ENCODE results near the gene SETSIP. TPM values are rescaled to one million over a fixed set of nuclear protein-coding genes. Genes with fewer than 3 reads are reported as not detected.

Gene SETSIP
- total and polyA plus RNA-seq, 4 donors, result 0.09 TPM; not detected in 3

DNA sequence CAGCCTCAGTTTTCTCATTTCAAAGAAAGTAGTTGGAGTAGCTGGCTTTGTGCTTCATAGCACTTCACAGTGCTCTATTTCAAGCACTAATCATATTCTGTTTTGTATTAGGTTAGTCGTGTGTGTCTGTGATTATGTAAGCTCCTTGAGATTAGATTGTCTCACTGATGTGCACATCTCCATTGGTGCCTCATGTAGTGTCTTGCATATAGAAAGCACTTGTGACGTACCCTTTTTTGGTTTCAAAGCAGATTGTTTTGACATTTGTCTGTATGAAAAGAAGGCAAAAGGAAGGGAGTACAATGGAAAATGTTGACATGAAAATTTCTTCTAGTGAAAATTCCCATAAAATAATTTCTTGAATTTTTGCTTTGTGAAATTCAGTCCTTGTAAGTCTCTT lies 18.9 kb upstream of the SETSIP start:
- Histone ChIP-seq H3K4me1 (ENCODE audit: control insufficient read depth in 4 of 4, insufficient read depth in 4 of 4, low read length in 3 of 4) (no peaks in the 10 kb centered on the region), H3K4me3 (ENCODE audit: low read depth in 1 of 3, low read length in 3 of 3) (no peak overlapping the region), H3K9me3 (ENCODE audit: control insufficient read depth in 4 of 4, low read length in 3 of 4) (no peaks in the 10 kb centered on the region), H3K27me3 (ENCODE audit: control insufficient read depth in 4 of 4, insufficient read depth in 4 of 4, low read length in 3 of 4) (no peaks in the 10 kb centered on the region), H3K36me3 (ENCODE audit: control insufficient read depth in 4 of 4, insufficient read depth in 3 of 4, low read depth in 1 of 4, low read length in 3 of 4) (no peaks in the 10 kb centered on the region), H3K27ac (ENCODE audit: low read depth in 1 of 2, low read length in 2 of 2) (no peak overlapping the region), H3K9ac (ENCODE audit: low read depth in 1 of 2, low read length in 2 of 2) (no peak overlapping the region)
- TF ChIP-seq JUND (IDR thresholded peaks at IDR 0.05), result no peak
- TF ChIP-seq, protein P1, sequence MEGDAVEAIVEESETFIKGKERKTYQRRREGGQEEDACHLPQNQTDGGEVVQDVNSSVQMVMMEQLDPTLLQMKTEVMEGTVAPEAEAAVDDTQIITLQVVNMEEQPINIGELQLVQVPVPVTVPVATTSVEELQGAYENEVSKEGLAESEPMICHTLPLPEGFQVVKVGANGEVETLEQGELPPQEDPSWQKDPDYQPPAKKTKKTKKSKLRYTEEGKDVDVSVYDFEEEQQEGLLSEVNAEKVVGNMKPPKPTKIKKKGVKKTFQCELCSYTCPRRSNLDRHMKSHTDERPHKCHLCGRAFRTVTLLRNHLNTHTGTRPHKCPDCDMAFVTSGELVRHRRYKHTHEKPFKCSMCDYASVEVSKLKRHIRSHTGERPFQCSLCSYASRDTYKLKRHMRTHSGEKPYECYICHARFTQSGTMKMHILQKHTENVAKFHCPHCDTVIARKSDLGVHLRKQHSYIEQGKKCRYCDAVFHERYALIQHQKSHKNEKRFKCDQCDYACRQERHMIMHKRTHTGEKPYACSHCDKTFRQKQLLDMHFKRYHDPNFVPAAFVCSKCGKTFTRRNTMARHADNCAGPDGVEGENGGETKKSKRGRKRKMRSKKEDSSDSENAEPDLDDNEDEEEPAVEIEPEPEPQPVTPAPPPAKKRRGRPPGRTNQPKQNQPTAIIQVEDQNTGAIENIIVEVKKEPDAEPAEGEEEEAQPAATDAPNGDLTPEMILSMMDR (IDR thresholded peaks at IDR 0.05; ENCODE audit: low read depth, low read length, missing input control), result no peak
- TF ChIP-seq HNF4G (IDR thresholded peaks at IDR 0.05), result no peak
- TF ChIP-seq, protein P2, sequence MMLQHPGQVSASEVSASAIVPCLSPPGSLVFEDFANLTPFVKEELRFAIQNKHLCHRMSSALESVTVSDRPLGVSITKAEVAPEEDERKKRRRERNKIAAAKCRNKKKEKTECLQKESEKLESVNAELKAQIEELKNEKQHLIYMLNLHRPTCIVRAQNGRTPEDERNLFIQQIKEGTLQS (IDR thresholded peaks at IDR 0.05), result no peak
- TF ChIP-seq RXRA (IDR thresholded peaks at IDR 0.05), result no peak
- TF ChIP-seq, protein P3, sequence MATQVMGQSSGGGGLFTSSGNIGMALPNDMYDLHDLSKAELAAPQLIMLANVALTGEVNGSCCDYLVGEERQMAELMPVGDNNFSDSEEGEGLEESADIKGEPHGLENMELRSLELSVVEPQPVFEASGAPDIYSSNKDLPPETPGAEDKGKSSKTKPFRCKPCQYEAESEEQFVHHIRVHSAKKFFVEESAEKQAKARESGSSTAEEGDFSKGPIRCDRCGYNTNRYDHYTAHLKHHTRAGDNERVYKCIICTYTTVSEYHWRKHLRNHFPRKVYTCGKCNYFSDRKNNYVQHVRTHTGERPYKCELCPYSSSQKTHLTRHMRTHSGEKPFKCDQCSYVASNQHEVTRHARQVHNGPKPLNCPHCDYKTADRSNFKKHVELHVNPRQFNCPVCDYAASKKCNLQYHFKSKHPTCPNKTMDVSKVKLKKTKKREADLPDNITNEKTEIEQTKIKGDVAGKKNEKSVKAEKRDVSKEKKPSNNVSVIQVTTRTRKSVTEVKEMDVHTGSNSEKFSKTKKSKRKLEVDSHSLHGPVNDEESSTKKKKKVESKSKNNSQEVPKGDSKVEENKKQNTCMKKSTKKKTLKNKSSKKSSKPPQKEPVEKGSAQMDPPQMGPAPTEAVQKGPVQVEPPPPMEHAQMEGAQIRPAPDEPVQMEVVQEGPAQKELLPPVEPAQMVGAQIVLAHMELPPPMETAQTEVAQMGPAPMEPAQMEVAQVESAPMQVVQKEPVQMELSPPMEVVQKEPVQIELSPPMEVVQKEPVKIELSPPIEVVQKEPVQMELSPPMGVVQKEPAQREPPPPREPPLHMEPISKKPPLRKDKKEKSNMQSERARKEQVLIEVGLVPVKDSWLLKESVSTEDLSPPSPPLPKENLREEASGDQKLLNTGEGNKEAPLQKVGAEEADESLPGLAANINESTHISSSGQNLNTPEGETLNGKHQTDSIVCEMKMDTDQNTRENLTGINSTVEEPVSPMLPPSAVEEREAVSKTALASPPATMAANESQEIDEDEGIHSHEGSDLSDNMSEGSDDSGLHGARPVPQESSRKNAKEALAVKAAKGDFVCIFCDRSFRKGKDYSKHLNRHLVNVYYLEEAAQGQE (IDR thresholded peaks at IDR 0.05), result no peak
- TF ChIP-seq GABPA (IDR thresholded peaks at IDR 0.05 in 1 of 2, conservative IDR thresholded peaks at IDR 0.05 in 1 of 2), result no peak
- no peak for TF ChIP-seq TAF1 (conservative IDR thresholded peaks at IDR 0.05)
- no peak for TF ChIP-seq FOXA1 (IDR thresholded peaks at IDR 0.05)
- no peak for TF ChIP-seq RAD21 (IDR thresholded peaks at IDR 0.05)
- no peak for TF ChIP-seq EGR1 (IDR thresholded peaks at IDR 0.05; ENCODE audit: low read depth in 2 of 2)
- no peak for TF ChIP-seq FOXA2 (IDR thresholded peaks at IDR 0.05)
- no peak for TF ChIP-seq YY1 (IDR thresholded peaks at IDR 0.05)
- TF ChIP-seq, protein P4, sequence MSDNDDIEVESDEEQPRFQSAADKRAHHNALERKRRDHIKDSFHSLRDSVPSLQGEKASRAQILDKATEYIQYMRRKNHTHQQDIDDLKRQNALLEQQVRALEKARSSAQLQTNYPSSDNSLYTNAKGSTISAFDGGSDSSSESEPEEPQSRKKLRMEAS (IDR thresholded peaks at IDR 0.05), result no peak
- TF ChIP-seq NR2F2 (IDR thresholded peaks at IDR 0.05), result no peak
- TF ChIP-seq, protein P5, sequence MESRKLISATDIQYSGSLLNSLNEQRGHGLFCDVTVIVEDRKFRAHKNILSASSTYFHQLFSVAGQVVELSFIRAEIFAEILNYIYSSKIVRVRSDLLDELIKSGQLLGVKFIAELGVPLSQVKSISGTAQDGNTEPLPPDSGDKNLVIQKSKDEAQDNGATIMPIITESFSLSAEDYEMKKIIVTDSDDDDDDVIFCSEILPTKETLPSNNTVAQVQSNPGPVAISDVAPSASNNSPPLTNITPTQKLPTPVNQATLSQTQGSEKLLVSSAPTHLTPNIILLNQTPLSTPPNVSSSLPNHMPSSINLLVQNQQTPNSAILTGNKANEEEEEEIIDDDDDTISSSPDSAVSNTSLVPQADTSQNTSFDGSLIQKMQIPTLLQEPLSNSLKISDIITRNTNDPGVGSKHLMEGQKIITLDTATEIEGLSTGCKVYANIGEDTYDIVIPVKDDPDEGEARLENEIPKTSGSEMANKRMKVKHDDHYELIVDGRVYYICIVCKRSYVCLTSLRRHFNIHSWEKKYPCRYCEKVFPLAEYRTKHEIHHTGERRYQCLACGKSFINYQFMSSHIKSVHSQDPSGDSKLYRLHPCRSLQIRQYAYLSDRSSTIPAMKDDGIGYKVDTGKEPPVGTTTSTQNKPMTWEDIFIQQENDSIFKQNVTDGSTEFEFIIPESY (IDR thresholded peaks at IDR 0.05), result no peak
- no peak for TF ChIP-seq SP1 (IDR thresholded peaks at IDR 0.05)
- TF ChIP-seq HNF4A (conservative IDR thresholded peaks at IDR 0.05), result no peak
- no peak for DNase-seq (ENCODE audit: low spot score)
- 82% methylated on average over 2 of the region's 2 CpGs for WGBS
